ENCODE data around the gene FAM149B1.

DNA sequence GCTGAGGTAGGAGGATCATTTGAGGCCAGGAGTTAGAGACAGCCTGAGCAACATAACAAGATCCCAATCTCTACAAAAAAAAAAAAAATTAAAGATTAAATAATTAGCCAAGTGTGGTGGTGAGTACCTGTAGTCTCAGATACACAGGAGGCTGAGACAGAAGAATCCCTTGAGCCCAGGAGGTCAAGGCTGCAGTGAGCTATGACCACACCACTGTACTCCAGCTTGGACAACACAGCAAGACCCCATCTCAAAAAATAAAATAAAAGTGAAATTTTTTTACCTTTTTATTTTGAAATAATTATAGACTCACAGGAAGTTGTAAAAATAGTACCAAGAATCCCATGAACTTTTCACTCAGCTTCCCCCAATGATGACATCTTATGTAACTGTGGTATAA is 4.9 kb downstream of the FAM149B1 start:
- TF ChIP-seq, protein P1, sequence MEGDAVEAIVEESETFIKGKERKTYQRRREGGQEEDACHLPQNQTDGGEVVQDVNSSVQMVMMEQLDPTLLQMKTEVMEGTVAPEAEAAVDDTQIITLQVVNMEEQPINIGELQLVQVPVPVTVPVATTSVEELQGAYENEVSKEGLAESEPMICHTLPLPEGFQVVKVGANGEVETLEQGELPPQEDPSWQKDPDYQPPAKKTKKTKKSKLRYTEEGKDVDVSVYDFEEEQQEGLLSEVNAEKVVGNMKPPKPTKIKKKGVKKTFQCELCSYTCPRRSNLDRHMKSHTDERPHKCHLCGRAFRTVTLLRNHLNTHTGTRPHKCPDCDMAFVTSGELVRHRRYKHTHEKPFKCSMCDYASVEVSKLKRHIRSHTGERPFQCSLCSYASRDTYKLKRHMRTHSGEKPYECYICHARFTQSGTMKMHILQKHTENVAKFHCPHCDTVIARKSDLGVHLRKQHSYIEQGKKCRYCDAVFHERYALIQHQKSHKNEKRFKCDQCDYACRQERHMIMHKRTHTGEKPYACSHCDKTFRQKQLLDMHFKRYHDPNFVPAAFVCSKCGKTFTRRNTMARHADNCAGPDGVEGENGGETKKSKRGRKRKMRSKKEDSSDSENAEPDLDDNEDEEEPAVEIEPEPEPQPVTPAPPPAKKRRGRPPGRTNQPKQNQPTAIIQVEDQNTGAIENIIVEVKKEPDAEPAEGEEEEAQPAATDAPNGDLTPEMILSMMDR (IDR thresholded peaks at IDR 0.05; ENCODE audit: low read depth, low read length) = no peak
- TF ChIP-seq POLR2A (IDR thresholded peaks at IDR 0.05; ENCODE audit: extremely low read depth, insufficient read length) (no peak), MYC (IDR thresholded peaks at IDR 0.05; ENCODE audit: low read depth, low read length) (no peak)
- TF ChIP-seq, protein P2, sequence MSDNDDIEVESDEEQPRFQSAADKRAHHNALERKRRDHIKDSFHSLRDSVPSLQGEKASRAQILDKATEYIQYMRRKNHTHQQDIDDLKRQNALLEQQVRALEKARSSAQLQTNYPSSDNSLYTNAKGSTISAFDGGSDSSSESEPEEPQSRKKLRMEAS (IDR thresholded peaks at IDR 0.05; ENCODE audit: low read depth, low read length) = no peak

All from NB4 (cell line).